Vagina (tissue), 2 donors: Measurements from ENCODE around the gene ELMO1.

Experiments used
- CTCF ChIP-seq, 3 experiments: fragments of 450-650 bp in 2 of 3; fragments of 200-600 bp in 1 of 3; sonication (generic) in 1 of 3; IDR thresholded peaks; one replicate each; pipeline ENCODE4 v1.5.1; 2017 to 2019; ENCODE audit warnings: antibody characterized with exemption in 3 of 3, mild to moderate bottlenecking in 2 of 3, moderate library complexity in 2 of 3
- POLR2A ChIP-seq, 2 donors: fragments of 450-650 bp; IDR thresholded peaks; one replicate each; pipeline ENCODE4 v1.6.1; 2017; ENCODE audit warnings: antibody characterized with exemption in 2 of 2, mild to moderate bottlenecking in 2 of 2, moderate library complexity in 2 of 2

- TF ChIP-seq CTCF (IDR thresholded peaks at IDR 0.05) (no peak), POLR2A (IDR thresholded peaks at IDR 0.05) (no peak)
Measured at GRCh38 chr7:37111459-37111858, 337.2 kb downstream of the ELMO1 start.
